Gastrocnemius medialis (tissue), 4 donors: ENCODE data around the gene BTNL2. TPM values are rescaled to one million over a fixed set of nuclear protein-coding genes. Genes with fewer than 3 reads are reported as not detected.

Experiments
- ATAC-seq, 2 donors: fragments of 150-250 bp; one replicate each; pipeline ENCODE4 v1.9.1; 2016
- DNase-seq, 2 donors: peaks; one replicate each; pipeline ENCODE4 v3.0.0-alpha.2; 2019
- H3K27ac ChIP-seq, 4 donors: fragments of 200-600 bp; sonication (generic); 1 replicate in 1 of 4; 2 replicates in 3 of 4; pipeline ENCODE4 v1.5.1; 2016 to 2018; ENCODE audit warnings: mild to moderate bottlenecking in 2 of 4, moderate library complexity in 1 of 4
- H3K27me3 ChIP-seq, 3 donors: fragments of 200-600 bp; sonication (generic) in 2 of 3; 1 replicate in 1 of 3; 2 replicates in 2 of 3; pipeline versions ENCODE4 v1.5.1 to v1.6.0; 2016 to 2019; ENCODE audit warnings: mild to moderate bottlenecking in 1 of 3, moderate library complexity in 1 of 3
- H3K36me3 ChIP-seq, 2 donors: fragments of 200-600 bp; sonication (generic) in 1 of 2; one replicate each; pipeline ENCODE4 v1.5.1; 2017 to 2018
- H3K4me1 ChIP-seq, 2 donors: fragments of 200-600 bp; sonication (generic) in 1 of 2; one replicate each; pipeline ENCODE4 v1.5.1; 2016 to 2017; ENCODE audit warnings: mild to moderate bottlenecking in 2 of 2
- H3K4me3 ChIP-seq, 4 donors: fragments of 200-600 bp; sonication (generic) in 3 of 4; 1 replicate in 1 of 4; 2 replicates in 3 of 4; pipeline ENCODE4 v1.5.1; 2016 to 2019; ENCODE audit warnings: mild to moderate bottlenecking in 2 of 4
- H3K9me3 ChIP-seq, 3 donors: fragments of 200-600 bp; sonication (generic) in 2 of 3; 1 replicate in 1 of 3; 2 replicates in 2 of 3; pipeline ENCODE4 v1.5.1; 2016 to 2019
- POLR2A ChIP-seq, 2 donors: fragments of 450-650 bp; IDR thresholded peaks; one replicate each; pipeline ENCODE4 v1.6.1; 2017; ENCODE audit warnings: antibody characterized with exemption in 2 of 2, mild to moderate bottlenecking in 2 of 2, moderate library complexity in 2 of 2
- in situ Hi-C, 4 donors: fragments of 200-750 bp; cut with MboI; loops; one replicate each; pipeline versions ENCODE4 v1.15.0 to v1.8.0; 2017; ENCODE audit warnings: low sequenced_read_pairs in 4 of 4
- intact Hi-C: fragments of 100-400 bp; cut with DNase I; formaldehyde crosslinking; loops from one replicate; pipeline ENCODE4 v1.15.1; 2023; ENCODE audit warnings: low total_unique reads
- total RNA-seq, 4 donors: library from RNA; depleted of rRNA; stranded (reverse); fragments of >200 nt; gene quantifications; one replicate each; pipeline versions ENCODE4 v1.1.0 to v1.2.3, GENCODE V29; 2016
- TF ChIP-seq, protein P1 (sequence below), 5 experiments: fragments of 450-650 bp in 3 of 5; fragments of 200-600 bp in 2 of 5; sonication (generic) in 2 of 5; IDR thresholded peaks in 4 of 5; conservative IDR thresholded peaks in 1 of 5; 1 replicate in 4 of 5; 2 replicates in 1 of 5; pipeline ENCODE4 v1.5.1; 2016 to 2019; ENCODE audit warnings: antibody characterized with exemption in 5 of 5, mild to moderate bottlenecking in 3 of 5, moderate library complexity in 3 of 5

Gene BTNL2
- total RNA-seq, 4 donors from 2014 or later = not detected

DNA sequence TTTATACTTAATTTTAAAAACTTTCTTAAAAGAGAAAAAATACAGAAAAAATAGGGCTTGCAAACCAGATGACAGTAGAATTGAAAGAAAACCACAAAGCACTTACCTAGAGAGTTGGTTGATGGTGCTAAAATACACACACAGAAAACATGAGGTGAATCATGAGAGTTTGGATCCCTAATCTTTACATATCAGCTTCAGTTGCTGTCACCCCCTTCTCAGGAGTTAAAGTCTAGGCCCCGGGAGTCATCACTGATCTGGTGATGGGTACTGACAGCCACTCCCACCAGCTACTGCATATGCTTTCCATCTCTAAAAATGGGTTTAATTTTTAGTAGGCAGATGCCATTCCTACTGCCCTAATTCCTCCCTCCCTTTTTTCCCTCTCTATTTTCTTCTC is 52.0 kb downstream of the BTNL2 start:
- H3K27ac ChIP-seq = no peak overlapping the region
- ATAC-seq = no peak
- no peaks in the 10 kb centered on the region for H3K36me3 ChIP-seq
- intact Hi-C loops (no loop called here), in situ Hi-C loops (no loop called here)
- no peak overlapping the region for H3K4me3 ChIP-seq
- TF ChIP-seq, protein P1, sequence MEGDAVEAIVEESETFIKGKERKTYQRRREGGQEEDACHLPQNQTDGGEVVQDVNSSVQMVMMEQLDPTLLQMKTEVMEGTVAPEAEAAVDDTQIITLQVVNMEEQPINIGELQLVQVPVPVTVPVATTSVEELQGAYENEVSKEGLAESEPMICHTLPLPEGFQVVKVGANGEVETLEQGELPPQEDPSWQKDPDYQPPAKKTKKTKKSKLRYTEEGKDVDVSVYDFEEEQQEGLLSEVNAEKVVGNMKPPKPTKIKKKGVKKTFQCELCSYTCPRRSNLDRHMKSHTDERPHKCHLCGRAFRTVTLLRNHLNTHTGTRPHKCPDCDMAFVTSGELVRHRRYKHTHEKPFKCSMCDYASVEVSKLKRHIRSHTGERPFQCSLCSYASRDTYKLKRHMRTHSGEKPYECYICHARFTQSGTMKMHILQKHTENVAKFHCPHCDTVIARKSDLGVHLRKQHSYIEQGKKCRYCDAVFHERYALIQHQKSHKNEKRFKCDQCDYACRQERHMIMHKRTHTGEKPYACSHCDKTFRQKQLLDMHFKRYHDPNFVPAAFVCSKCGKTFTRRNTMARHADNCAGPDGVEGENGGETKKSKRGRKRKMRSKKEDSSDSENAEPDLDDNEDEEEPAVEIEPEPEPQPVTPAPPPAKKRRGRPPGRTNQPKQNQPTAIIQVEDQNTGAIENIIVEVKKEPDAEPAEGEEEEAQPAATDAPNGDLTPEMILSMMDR (IDR thresholded peaks at IDR 0.05 in 4 of 5, conservative IDR thresholded peaks at IDR 0.05 in 1 of 5) = no peak
- no peak for TF ChIP-seq POLR2A (IDR thresholded peaks at IDR 0.05)
- H3K9me3 ChIP-seq = no peaks in the 10 kb centered on the region
- no peak for DNase-seq
- no peaks in the 10 kb centered on the region for H3K27me3 ChIP-seq
- no peaks in the 10 kb centered on the region for H3K4me1 ChIP-seq

DNA sequence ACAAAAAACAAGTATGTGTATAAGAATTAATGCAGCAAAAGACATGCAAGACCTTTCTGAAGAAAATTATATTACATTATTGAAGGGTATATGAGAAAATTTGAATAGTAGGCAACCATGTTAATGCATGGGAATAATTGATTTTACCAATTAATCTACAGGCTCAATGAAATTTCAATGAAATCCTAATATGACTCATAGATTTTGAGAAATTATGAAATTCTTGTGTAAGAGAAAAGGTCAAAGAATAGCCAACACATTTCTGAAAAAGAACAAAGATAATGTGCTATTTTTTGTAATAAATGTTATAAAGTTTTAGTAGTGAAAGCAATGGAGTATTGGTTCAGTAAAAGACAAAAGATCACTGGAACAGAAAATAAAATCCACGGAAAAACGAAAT is 53.6 kb downstream of the BTNL2 start:
- Histone ChIP-seq H3K36me3 (no peaks in the 10 kb centered on the region), H3K9me3 (no peaks in the 10 kb centered on the region), H3K27ac (no peak overlapping the region), H3K27me3 (no peaks in the 10 kb centered on the region), H3K4me1 (no peaks in the 10 kb centered on the region), H3K4me3 (no peak overlapping the region)
- DNase-seq = no peak
- intact Hi-C loops (no loop called here), in situ Hi-C loops (no loop called here)
- no peak for ATAC-seq
- TF ChIP-seq, protein P1 (IDR thresholded peaks at IDR 0.05 in 4 of 5, conservative IDR thresholded peaks at IDR 0.05 in 1 of 5) = no peak
- TF ChIP-seq POLR2A (IDR thresholded peaks at IDR 0.05) = no peak

Other genes starting within 250 kb of the BTNL2 start
- gene EGFL8, start 242.6 kb downstream of the BTNL2 start, total RNA-seq = 1 to 10 TPM in 3 of 4 donors, under 1 TPM in 1; 0.80 to 7.1 (median 4.2) TPM
- 10 to 100 TPM; 32.0 to 58.7 (median 42.0) TPM for gene AGPAT1, start 231.1 kb downstream of the BTNL2 start, total RNA-seq
- gene RNF5, start 228.8 kb downstream of the BTNL2 start, total RNA-seq = 10 to 100 TPM; 54.6 to 98.3 (median 78.1) TPM
- gene AGER, start 222.9 kb downstream of the BTNL2 start, total RNA-seq = 1 to 10 TPM in 1 of 4 donors, not detected in 3; 1.9 TPM
- gene PBX2, start 217.0 kb downstream of the BTNL2 start, total RNA-seq = 10 to 100 TPM; 24.3 to 37.6 (median 33.6) TPM
- 1 to 10 TPM in 3 of 4 donors, not detected in 1; 2.2 to 2.9 (median 2.3) TPM for gene GPSM3, start 214.5 kb downstream of the BTNL2 start, total RNA-seq
- 10 to 100 TPM in 3 of 4 donors, 1 to 10 TPM in 1; 6.8 to 21.1 (median 14.8) TPM for gene NOTCH4, start 183.1 kb downstream of the BTNL2 start, total RNA-seq
- not detected for gene TSBP1, start 35.3 kb downstream of the BTNL2 start, total RNA-seq
- 10 to 100 TPM; 43.7 to 98.5 (median 57.3) TPM for gene HLA-DRA, start 32.7 kb upstream of the BTNL2 start, total RNA-seq
- 10 to 100 TPM in 1 of 4 donors, under 1 TPM in 1, not detected in 2; 0.80 to 19.0 TPM for gene HLA-DRB5, start 123.1 kb upstream of the BTNL2 start, total RNA-seq
- gene HLA-DRB1, start 182.7 kb upstream of the BTNL2 start, total RNA-seq = 10 to 100 TPM in 3 of 4 donors, 1 to 10 TPM in 1; 7.5 to 25.2 (median 16.5) TPM
- gene HLA-DQA1, start 230.2 kb upstream of the BTNL2 start, total RNA-seq = 1 to 10 TPM in 2 of 4 donors, under 1 TPM in 1, not detected in 1; 0.66 to 3.5 (median 1.5) TPM